Stimulated activated CD8-positive, alpha-beta memory T cell treated with anti-CD3 and anti-CD28 coated beads, Interleukin-15, amount 100 ng/mL, for 48 hours (primary cell): Measurements from ENCODE around the gene PRAME.
"Not testable (repeated sequence)": the region's sequence is repeated elsewhere in the genome, so short reads cannot be mapped to it uniquely, and the experiment has no call there.

ENCODE experiments used
- DNase-seq, 2 donors: peaks; one replicate each; pipeline ENCODE4 v3.0.0-alpha.2; 2020; ENCODE audit warnings: low read depth in 2 of 2

Gene PRAME

GRCh38 chr22:22521631-22522030 lies 37.4 kb downstream of the PRAME start:
- DNase-seq, result no peak

DNA sequence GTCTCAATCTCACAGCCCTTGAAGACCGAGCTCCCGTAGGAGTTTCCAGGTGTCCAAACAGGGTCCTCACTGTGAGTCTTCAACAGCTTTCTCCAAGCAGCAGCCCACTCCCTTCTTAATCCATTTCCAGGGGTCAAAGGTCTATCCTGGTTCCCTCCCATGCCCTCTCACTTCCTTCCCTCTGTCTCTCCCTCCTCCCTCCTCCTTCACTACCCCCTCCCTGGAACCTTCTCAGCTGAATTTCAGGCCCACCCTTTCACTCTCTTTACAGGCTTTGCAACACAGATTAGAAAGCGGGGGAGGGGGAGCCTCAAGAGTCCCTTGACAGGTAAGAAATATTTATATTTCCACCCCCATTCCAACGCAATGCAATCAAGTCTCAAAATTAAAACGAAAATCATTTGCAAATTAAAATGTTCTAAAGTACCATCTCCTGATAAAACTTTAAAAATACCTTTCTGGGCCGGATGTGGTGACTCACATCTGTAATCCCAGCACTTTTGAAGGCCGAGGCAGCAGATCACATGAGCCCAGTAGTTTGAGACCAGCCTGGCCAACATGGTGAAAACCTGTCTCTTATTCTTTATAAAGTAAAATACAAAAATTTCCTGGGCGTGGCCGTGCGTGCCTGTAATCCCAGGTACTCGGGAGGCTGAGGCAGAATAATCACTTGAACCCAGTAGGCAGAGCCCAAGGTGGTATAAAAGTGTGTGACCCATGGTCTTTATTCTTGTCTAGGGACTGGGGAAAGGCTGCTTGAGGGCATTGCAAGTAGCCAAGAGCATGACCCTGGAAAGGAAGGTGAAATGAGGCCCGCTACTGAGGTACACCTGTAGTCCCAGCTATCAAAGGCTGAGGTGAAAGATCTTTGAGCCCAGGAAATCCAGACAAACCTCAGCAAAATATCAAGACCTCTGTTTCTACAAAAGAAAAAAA lies 38.1 kb downstream of the PRAME start:
- DNase-seq, result no peak

GRCh38 chr22:22520020-22520656 lies 38.9 kb downstream of the PRAME start, which contains the start of gene ZNF280A:
TSS of gene ZNF280A (minus strand) at chr22:22520270. CDS start at chr22:22515630, 4,640 bp downstream.
- DNase-seq, result no peak

- DNase-seq, result no peak
Observed at GRCh38 chr22:22519591-22519990, 39.5 kb downstream of the PRAME start.

DNA sequence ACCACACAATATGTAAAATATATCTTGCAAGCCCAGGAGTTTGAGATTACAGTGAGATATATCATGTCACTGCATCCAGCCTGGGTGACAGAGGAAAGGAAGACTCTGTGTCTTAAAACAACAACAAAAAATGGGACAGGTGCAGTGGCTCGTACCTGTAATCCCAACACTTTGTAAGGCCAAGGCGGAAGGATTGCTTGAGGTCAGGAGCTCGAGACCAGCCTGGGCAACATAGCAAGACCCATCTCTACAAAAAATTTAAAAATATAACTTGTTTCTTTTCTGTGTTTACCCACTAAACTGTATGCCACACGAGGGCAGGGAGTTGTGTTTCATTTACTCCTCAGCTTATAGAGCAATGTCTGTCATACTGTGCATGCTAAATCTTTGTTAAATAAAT lies 42.1 kb downstream of the PRAME start:
- no peak for DNase-seq

DNA sequence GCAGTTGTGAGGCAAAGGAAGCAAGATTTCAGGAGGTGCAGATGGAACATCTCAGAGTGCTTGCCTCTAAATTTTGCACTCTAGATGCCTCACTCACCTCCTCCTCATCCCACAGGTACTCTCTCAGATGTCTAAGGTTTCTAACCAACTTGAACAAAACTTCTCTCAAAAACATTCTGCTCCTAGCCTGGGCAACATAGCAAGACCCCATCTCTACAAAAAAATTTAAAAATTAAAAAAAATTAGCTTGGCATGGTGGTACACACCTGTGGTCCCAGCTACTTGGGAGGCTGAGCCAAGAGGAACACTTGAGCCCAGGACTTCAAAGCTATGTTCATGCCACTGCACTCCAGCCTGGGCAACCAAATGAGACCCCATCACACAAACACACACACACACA lies 43.2 kb downstream of the PRAME start:
- no peak for DNase-seq

GRCh38 chr22:22514431-22514830 lies 44.6 kb downstream of the PRAME start:
- not testable (repeated sequence) for DNase-seq

- no peak for DNase-seq
Observed at GRCh38 chr22:22513619-22514018, 45.4 kb downstream of the PRAME start.

- no peak for DNase-seq
Observed at GRCh38 chr22:22512951-22513350, 46.1 kb downstream of the PRAME start.

- not testable (repeated sequence) for DNase-seq
Observed at GRCh38 chr22:22510833-22511232, 48.2 kb downstream of the PRAME start.

- not testable (repeated sequence) for DNase-seq
Observed at GRCh38 chr22:22509912-22510311, 49.2 kb downstream of the PRAME start.

DNA sequence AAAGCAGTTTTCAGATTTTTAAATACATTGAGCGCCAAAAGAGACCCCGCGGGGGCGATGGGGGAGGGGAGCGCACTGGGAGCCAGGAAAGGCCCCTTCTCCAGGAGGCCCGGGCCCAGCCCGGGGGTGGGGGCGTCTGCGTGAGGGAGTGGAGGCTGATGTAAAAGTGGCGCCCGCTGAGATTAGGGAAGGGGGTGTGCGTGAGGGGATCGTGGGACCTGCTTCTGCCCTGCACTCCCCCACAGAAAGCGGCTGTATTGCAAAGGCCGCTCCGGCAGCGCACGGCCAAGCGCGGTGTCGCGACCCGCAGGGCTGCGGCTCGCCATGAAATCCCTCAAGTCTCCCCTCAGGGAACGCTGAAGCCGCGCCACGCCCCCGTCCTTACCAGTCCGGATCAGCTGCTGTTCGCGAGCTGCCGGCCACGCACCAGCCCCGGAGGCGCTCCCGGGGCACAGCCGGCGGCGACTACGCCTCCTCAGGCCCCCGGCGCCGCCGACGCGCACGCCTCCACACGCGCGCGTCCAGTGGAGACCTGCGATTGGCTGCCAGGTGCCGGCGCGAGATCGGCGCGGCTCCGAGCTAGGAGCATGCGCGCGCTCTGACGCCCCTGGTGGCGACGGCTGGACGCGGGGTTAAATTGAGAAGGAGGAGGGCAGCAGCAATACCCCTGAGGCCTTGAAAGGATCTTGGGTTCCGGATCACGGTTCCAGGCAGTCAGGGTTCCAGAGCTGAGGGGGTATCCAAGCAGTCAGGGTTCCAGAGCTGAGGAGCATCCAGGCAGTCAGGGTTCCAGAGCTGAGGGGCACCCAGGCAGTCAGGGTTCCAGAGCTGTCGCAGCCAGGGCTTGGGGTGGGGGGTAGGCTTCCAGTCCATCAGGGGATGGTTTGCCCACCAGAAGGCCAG lies 50.5 kb downstream of the PRAME start, which contains the start of gene ZNF280B:
Gene ZNF280B, minus strand, starts transcription at position 469 of the 903 bp plus-strand sequence. CDS start 19,344 bp downstream, outside the sequence.
- peak; percentile 78 to 80 for DNase-seq

DNA sequence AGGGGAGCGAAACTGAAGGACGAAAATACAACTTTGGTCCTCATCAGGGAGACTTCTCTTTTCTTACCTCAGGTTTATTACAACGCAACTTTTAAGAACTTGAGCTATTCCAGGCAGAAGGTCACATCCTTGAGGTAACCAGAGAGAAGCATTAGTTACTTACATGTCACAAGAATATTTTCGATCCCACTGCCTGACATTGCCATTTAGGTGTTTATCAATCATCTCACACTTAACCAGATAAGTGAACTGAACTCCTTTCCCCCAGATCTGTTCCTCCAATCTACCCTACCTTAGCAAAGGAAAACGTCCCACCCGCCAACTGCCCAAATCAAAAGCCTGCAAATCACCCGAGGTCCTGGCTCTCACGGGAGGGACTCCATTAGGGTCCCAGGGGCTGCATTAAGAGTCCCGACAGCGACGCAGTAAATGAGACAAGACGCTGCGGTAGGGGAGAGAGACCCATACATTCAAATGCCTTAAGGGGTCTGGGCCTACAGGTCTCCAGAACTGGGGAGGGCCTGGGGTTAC lies 51.3 kb downstream of the PRAME start:
- no peak for DNase-seq

GRCh38 chr22:22506736-22507135 lies 52.3 kb downstream of the PRAME start:
- DNase-seq, result no peak

- no peak for DNase-seq
Observed at GRCh38 chr22:22498267-22498666, 60.8 kb downstream of the PRAME start.
